Endometrium (tissue), 2 donors: Measurements from ENCODE around the gene ABR.
"Not testable (repeated sequence)": the region's sequence is repeated elsewhere in the genome, so short reads cannot be mapped to it uniquely, and the experiment has no call there.

Experiments
- FAIRE-seq: peaks from 2 replicates; lab custom pipeline; 2012; peaks lifted over from hg19 to GRCh38; lab: Jason Lieb, UNC
- donor health status: control.
- donor health status: control.

ABR gene

DNA sequence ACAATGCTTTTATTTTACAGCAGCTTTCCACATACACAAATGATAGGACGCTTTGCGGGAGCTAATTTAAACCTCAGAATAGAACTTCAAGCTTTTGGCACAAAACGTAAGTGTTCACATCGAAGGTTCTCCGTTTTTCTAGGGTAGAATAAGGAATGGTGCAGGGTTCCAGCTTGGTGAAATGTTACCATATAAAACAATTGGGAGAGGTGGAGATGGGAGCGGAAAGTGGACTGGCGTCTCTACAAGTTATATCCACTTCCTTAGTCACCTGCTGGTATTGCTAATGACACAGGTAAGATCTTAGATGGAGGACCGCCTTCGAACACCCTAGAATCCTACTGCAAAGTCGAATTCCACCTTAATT is 198.5 kb downstream of the ABR start:
- FAIRE-seq: no peak

GRCh38 chr17:980406-981291 is 199.1 kb downstream of the ABR start:
- peak; percentile 72 for FAIRE-seq

DNA sequence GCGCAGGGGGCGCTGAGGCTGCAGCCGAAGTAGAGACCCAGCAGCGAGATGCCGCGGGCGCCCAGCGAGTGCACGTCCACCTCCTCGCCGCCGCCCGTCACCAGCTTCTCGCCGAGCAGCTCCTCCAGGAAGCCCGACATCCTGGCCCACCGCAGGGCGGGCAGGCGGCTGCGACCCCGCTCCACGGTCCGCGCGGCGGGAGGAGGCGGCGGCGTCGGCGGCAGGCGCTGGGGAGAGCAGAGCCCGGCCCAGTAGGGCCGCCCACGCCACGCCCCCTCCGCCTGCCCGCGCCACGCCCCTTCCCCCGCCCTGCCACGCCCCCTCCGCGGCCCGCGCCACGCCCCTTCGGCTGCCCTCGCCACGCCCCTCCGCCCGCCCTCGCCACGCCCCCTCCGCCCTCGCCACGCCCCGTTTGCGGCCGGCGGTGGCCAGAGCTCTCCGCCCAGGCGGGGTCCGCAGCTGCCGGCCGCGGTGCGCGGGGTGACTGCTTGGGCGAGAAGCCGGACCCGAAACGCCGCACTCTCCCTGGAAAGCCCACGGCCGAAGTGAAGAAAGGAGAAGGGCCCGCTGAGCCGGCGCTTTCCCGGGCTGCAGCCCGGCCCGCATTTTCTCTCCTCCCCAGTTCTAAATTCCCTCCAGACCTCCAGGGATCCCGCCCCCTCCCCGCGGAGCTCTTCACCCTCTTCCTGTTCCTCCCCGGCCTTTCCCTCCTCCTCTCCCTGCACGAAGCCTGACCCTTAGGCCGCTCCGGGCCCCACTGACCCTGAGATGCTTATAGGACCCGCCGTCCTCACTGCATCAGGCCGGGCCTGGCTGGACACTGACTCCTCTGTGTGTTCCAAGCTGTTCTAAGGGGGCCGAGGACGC is 200.0 kb downstream of the ABR start, which contains the start of gene NXN:
Gene NXN, minus strand, starts transcription at position 238 of the 867 bp plus-strand sequence.
- FAIRE-seq: no peak

GRCh38 chr17:979212-979538 is 200.6 kb downstream of the ABR start:
- no peak for FAIRE-seq

GRCh38 chr17:978103-979093 is 201.4 kb downstream of the ABR start:
- no peak for FAIRE-seq

- no peak for FAIRE-seq
Observed at GRCh38 chr17:977166-977565, 202.6 kb downstream of the ABR start.

- FAIRE-seq: no peak
Observed at GRCh38 chr17:976312-976711, 203.5 kb downstream of the ABR start.

GRCh38 chr17:975371-975915 is 204.3 kb downstream of the ABR start:
- no peak for FAIRE-seq

- FAIRE-seq: not testable (repeated sequence)
Observed at GRCh38 chr17:974778-975177, 205.0 kb downstream of the ABR start.

- FAIRE-seq: no peak
Observed at GRCh38 chr17:973053-973452, 206.7 kb downstream of the ABR start.

DNA sequence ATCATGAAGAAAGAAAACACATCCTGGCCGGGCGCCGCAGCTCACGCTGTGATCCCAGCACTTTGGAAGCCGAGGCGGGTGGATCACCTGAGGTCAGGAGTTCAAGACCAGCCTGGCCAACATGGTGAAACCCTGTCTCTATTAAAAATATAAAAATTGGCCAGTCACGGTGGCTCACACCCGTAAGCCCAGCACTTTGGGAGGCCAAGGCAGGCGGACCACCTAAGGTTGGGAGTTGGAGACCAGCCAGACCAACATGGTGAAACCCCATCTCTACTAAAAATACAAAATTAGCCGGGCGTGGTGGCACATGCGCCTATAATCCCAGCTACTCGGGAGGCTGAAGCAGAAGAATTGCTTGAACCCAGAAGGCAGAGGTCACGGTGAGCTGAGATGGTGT is 207.9 kb downstream of the ABR start:
- not testable (repeated sequence) for FAIRE-seq

GRCh38 chr17:970364-970763 is 209.4 kb downstream of the ABR start:
- FAIRE-seq: no peak

DNA sequence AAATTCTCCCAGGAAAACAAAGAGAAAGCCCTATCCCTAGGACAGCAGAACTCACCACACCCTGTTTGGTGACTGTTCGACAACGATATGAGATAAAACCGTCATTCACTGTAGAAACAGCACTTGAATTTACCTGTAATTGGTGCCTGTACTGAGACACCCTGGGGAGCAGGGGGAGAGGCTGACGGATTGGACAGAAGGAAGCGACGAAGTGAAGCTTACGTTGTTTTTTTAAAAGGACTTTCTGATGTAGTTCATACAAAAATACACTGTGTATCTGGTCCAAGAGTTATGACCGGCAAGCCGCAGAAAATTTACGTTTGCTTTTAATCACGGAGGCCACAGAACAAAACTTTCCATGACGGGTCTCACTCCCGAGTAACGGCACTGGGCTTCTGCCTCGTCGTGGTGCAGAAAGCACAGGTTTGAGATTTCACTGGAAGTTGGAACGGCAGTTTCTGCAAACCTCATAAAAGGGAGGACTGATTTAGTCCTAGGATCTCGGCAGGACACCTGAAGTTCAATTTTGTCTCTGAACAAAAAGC is 209.9 kb downstream of the ABR start:
- no peak for FAIRE-seq

- FAIRE-seq: peak; percentile 88
Observed at GRCh38 chr17:968812-969730, 210.7 kb downstream of the ABR start.

GRCh38 chr17:967122-967521 is 212.7 kb downstream of the ABR start:
- FAIRE-seq: no peak

DNA sequence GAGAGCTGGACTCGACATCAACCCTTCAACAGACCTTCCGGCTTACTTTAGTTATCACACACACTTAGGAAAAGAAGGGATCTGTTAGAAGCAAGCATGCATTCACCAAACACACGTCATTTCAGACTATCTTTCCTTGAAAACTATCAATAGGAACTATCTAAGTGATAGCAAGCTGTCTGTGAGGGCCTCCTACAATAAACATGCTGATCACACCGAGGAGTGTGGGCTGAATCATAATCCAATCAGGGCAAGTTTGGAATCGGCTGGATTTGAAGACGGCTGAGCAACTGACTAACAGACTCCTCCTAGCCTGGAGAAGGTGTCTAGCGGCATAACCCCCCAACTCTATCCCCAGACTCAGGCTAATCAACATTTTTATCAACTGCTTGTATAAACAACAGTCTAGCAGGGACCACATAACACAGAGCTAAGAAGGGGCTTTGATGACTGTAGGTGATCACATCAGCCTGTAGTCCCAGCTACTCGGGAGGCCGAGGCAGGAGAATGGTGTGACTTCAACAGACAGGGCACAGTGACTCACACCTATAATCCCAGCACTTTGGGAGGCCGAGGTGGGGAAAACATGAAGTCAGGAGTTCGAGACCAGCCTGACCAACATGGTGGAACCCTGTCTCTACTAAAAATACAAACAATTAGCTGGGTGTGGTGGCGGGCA is 214.3 kb downstream of the ABR start:
- FAIRE-seq: no peak

GRCh38 chr17:964876-965275 is 214.9 kb downstream of the ABR start:
- no peak for FAIRE-seq

DNA sequence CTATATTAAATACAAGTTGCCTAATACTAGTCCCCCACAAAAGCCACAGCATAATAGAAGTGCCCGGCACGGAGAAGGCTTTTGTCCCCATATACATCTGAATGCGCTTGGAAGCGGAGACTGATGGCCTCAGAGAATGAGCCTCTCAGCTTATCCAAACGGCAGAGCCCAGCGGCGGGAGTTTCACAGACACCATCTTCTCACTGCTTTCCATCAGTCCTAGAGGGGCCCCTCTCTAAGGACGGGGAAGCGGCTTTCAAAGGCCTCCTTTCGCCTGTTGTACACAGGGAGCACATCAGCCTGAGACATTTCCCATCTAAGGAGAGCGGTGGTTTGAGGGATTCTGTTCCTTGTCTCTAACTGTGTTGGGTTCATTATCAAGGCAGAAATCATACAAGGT is 217.1 kb downstream of the ABR start:
- no peak for FAIRE-seq

DNA sequence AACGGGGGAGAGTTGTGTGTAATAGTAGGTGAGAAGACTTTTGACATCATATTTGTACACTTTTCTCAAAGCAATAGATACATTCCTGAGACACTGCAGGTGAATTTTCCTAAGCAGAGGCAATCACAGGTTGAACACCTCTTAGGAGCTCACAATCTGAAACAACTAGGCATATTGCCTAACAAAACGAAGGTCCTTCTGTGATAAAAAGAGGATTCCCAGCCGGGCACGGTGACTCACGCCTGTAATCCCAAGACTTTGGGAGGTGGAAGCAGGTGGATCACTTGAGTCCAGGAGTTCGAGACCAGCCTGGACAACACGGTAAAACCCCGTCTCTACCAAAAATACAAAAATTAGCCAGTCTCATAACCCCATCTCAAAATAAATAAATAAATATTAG is 217.6 kb downstream of the ABR start:
- FAIRE-seq: no peak
